Esophagus muscularis mucosa (tissue), 4 donors: ENCODE data around the gene AK4. TPM values are rescaled to one million over a fixed set of nuclear protein-coding genes. Genes with fewer than 3 reads are reported as not detected.

Experiments used
- DNase-seq: peaks from one replicate; pipeline ENCODE4 v3.0.0-alpha.2; 2017; ENCODE audit errors: extremely low spot score
- H3K27ac ChIP-seq, 4 donors: fragments of 200-600 bp; sonication (generic); replicated peaks in 1 of 4; 1 replicate in 3 of 4; 2 replicates in 1 of 4; pipeline ENCODE4 v1.5.1; 2016 to 2019; ENCODE audit warnings: mild to moderate bottlenecking in 1 of 4
- H3K27me3 ChIP-seq, 4 donors: fragments of 200-600 bp; sonication (generic); one replicate each; pipeline versions ENCODE4 v1.5.1 to v1.6.0; 2016 to 2019
- H3K36me3 ChIP-seq, 4 donors: fragments of 200-600 bp; sonication (generic); one replicate each; pipeline ENCODE4 v1.5.1; 2016 to 2019
- H3K4me1 ChIP-seq, 4 donors: fragments of 200-600 bp; sonication (generic); one replicate each; pipeline ENCODE4 v1.5.1; 2016 to 2019
- H3K4me3 ChIP-seq, 4 donors: fragments of 200-600 bp; sonication (generic); 1 replicate in 2 of 4; 2 replicates in 2 of 4; pipeline ENCODE4 v1.5.1; 2016 to 2019; ENCODE audit warnings: mild to moderate bottlenecking in 4 of 4, moderate library complexity in 1 of 4
- H3K9me3 ChIP-seq, 4 donors: fragments of 200-600 bp; sonication (generic); 1 replicate in 3 of 4; 2 replicates in 1 of 4; pipeline ENCODE4 v1.5.1; 2016 to 2019
- CTCF ChIP-seq, 3 experiments: fragments of 200-600 bp in 2 of 3; fragments of 450-650 bp in 1 of 3; sonication (generic) in 2 of 3; IDR thresholded peaks; one replicate each; pipeline ENCODE4 v1.5.1; 2017 to 2019; ENCODE audit warnings: antibody characterized with exemption in 3 of 3, mild to moderate bottlenecking in 2 of 3, moderate library complexity in 1 of 3
- EP300 ChIP-seq: sonication (generic); formaldehyde crosslinking; IDR thresholded peaks from one replicate; pipeline ENCODE4 v1.6.1; 2017; ENCODE audit warnings: antibody characterized with exemption
- POLR2A ChIP-seq: fragments of 450-650 bp; IDR thresholded peaks from one replicate; pipeline ENCODE4 v1.6.1; 2017; ENCODE audit warnings: antibody characterized with exemption, moderate library complexity, mild to moderate bottlenecking, low read depth
- POLR2AphosphoS5 ChIP-seq, 2 donors: sonication (generic); formaldehyde crosslinking; IDR thresholded peaks; one replicate each; pipeline ENCODE4 v1.6.1; 2017; ENCODE audit warnings: antibody characterized with exemption in 2 of 2
- WGBS: methylation state at CpG from one replicate; pipeline ENCODE4 v1.1.5; 2018; 5-methylcytosine and 5-hydroxymethylcytosine counted together
- intact Hi-C: fragments of 100-400 bp; cut with DNase I; formaldehyde crosslinking; loops from one replicate; pipeline ENCODE4 v1.15.1; 2023
- small RNA-seq, 3 donors: library from RNA; depleted of rRNA; stranded (forward); fragments of <200 nt; gene quantifications; one replicate each; pipeline ENCODE3, GENCODE V24; 2016
- total RNA-seq, 4 donors: library from RNA; depleted of rRNA; stranded (reverse); fragments of >200 nt; gene quantifications; one replicate each; pipeline versions ENCODE4 v1.1.0 to v1.2.1, GENCODE V29; 2016

Gene AK4
- total RNA-seq, 4 donors from 2014 or later, result 41.1 to 66.0 (median 51.2) TPM

DNA sequence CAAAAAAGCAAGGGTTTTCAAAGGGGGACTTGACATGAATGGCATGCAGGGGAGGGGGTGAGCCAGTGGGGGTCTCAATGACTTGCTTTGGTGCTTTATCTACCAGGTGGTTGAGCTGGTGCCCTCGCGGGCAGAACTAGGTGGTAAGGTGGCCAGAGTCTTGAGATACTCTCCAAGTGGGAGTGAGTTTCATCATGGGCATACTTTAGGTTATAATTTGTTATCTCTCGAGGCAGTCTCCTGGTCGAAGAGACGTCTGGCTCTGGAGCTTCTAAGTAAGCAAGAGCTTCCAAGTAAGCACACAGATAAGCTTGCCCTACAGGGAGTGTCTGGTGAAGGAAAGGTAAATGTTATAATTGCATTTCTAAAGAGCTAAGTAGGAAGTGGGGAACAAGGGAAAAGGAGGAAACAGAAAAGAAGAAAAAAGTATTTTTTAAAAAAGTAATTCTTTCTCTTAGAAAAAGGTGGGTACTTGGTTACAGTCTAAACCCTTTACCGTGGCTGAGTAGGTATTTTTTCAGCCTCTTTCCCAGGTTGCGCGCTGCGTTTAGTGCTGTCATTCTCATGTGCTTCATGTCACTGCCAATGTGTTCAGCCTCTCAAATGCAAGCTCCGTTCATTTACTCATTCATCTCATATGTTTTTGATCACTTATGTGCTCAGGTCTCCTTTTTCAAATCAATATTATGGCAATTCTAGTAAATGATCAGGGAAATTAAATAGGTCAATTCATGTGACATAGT lies 129.8 kb downstream of the AK4 start:
- no peak overlapping the region for H3K27ac ChIP-seq
- WGBS, result 63% methylated on average over 10 of the region's 10 CpGs
- intact Hi-C loops, result no loop called here
- no peaks in the 10 kb centered on the region for H3K27me3 ChIP-seq
- TF ChIP-seq CTCF (IDR thresholded peaks at IDR 0.05) (no peak), EP300 (no peak), POLR2AphosphoS5 (IDR thresholded peaks at IDR 0.05) (no peak), POLR2A (no peak)
- no peak for DNase-seq
- no peaks in the 10 kb centered on the region for H3K36me3 ChIP-seq
- H3K9me3 ChIP-seq, result no peaks in the 10 kb centered on the region
- peaks cover 4 to 10% (median 7%) of the 10 kb centered on the region in 4 donors for H3K4me1 ChIP-seq
- no peak overlapping the region for H3K4me3 ChIP-seq

- H3K36me3 ChIP-seq, result no peaks in the 10 kb centered on the region
- no peaks in the 10 kb centered on the region for H3K27me3 ChIP-seq
- no peak for DNase-seq
- intact Hi-C loops, result no loop called here
- H3K27ac ChIP-seq, result no peak overlapping the region
- peaks cover 4 to 10% (median 7%) of the 10 kb centered on the region in 4 donors for H3K4me1 ChIP-seq
- 57% methylated on average over 5 of the region's 5 CpGs for WGBS
- H3K4me3 ChIP-seq, result no peak overlapping the region
- H3K9me3 ChIP-seq, result no peaks in the 10 kb centered on the region
- TF ChIP-seq EP300 (no peak), POLR2A (no peak), POLR2AphosphoS5 (IDR thresholded peaks at IDR 0.05) (no peak), CTCF (IDR thresholded peaks at IDR 0.05) (no peak)
These were observed 130.5 kb downstream of the AK4 start for GRCh38 chr1:65278376-65279069.

DNA sequence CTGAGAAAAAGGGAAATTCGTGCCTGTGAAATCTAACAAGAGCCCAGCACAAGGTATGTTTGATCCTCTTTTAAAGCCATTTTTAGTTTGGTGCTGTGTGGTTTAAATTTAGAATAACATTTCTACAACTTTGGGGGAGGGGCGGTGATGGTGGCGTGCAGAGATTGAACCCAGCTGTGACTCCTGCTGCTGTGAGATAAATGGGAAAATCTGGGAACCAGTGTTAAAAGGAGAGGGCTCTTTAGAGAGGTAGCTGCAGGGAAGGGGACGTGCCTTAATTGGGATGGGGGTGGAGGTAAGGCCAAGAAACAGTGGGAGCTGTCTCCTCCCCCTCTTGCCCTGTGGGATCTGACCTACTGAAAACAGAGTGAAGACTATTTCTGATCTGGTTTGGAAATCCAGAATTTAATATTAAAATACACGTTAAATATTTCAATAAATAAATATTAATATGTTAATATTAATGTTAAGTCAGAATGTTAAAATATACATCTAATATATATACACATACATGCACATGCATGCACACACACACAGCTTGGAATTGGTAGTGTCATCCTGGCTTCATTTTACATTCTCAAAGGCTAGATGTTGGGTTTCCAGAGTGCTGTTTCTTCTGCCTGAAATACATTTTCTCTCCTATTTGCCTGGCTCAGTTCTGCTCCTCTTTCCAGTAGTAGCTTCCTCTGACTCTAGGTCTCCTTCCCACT lies 131.2 kb downstream of the AK4 start:
- no peak for DNase-seq
- no peaks in the 10 kb centered on the region for H3K9me3 ChIP-seq
- no peak for TF ChIP-seq CTCF (IDR thresholded peaks at IDR 0.05)
- no peak for TF ChIP-seq POLR2AphosphoS5 (IDR thresholded peaks at IDR 0.05)
- no peak for TF ChIP-seq EP300
- no peak for TF ChIP-seq POLR2A
- peaks cover 4 to 10% (median 7%) of the 10 kb centered on the region in 4 donors for H3K4me1 ChIP-seq
- no peak overlapping the region for H3K27ac ChIP-seq
- intact Hi-C loops, result no loop called here
- 33% methylated on average over 5 of the region's 5 CpGs for WGBS
- H3K27me3 ChIP-seq, result no peaks in the 10 kb centered on the region
- no peak overlapping the region for H3K4me3 ChIP-seq
- H3K36me3 ChIP-seq, result no peaks in the 10 kb centered on the region

Small RNA genes lying within 50 kb of the gene (small RNA-seq; reads per million reads assigned to genes)
- 0 reads per million in 3 donors for gene RPS29P7

Other genes with a start within 250 kb of the AK4 start
- 100 to 1,000 TPM; 112 to 158 (median 135) TPM for gene JAK1, start 181.7 kb upstream of the AK4 start, total RNA-seq
- gene DNAJC6, start 161.3 kb downstream of the AK4 start, total RNA-seq, result 1 to 10 TPM; 3.7 to 8.3 (median 4.4) TPM